Memory B cell (primary cell): Measurements from ENCODE around the gene MAN2C1.
A peak's percentile ranks its signal among the peaks of the same experiment; 100 is the strongest.
"Not testable (repeated sequence)": the region's sequence is repeated elsewhere in the genome, so short reads cannot be mapped to it uniquely, and the experiment has no call there.

ENCODE experiments used
- ATAC-seq: fragments of 150-1000 bp; cut with Tn5 transposase; 2 replicates; pipeline ENCODE4 v1.10.0; 2021; ENCODE audit warnings: low read depth, mild to moderate bottlenecking, moderate library complexity
- DNase-seq, 2 donors: peaks; one replicate each; pipeline ENCODE4 v3.0.0; 2022; ENCODE audit warnings: low spot score in 2 of 2
- H3K27ac Mint-ChIP-seq: one replicate; pipeline ENCODE4 v1.8.0; 2022; ENCODE audit warnings: mild to moderate bottlenecking, moderate library complexity, mixed read lengths
- H3K27me3 Mint-ChIP-seq: one replicate; pipeline ENCODE4 v1.8.0; 2022; ENCODE audit warnings: mixed read lengths
- H3K36me3 Mint-ChIP-seq: one replicate; pipeline ENCODE4 v1.8.0; 2022; ENCODE audit warnings: mild to moderate bottlenecking, mixed read lengths
- H3K4me1 Mint-ChIP-seq: one replicate; pipeline ENCODE4 v1.8.0; 2022; ENCODE audit warnings: mixed read lengths
- H3K4me3 Mint-ChIP-seq: one replicate; pipeline ENCODE4 v1.8.0; 2022; ENCODE audit warnings: mild to moderate bottlenecking, moderate library complexity, mixed read lengths
- H3K9me3 Mint-ChIP-seq: one replicate; pipeline ENCODE4 v1.8.0; 2022; ENCODE audit warnings: mixed read lengths

The MAN2C1 gene

DNA sequence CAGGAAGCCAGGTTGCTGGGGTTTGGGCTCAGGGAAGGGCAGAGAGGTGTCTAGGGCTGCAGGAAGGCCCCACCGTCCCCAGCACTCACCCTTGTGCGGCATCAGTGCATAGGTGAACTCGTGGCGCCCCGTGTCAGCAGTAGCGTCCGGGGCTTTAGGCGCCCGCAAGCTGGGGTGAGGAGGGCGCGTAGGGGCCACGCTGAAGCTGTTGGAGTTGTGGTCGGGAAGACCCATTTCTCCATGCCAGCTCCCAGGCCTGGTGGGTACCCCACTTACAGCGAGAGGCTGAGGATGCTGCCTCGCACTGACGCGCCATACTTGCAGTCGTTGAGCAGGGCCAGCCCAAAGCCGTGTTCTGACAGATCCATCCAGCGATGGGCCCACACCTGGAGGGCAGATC, 11.9 kb downstream of the MAN2C1 start:
- Mint-ChIP-seq H3K4me3 (no peak overlapping the region), H3K36me3 (peaks cover 18% of the 10 kb centered on the region), H3K27me3 (no peaks in the 10 kb centered on the region), H3K9me3 (no peaks in the 10 kb centered on the region), H3K4me1 (no peaks in the 10 kb centered on the region), H3K27ac (peak overlapping the region; percentile 31)
- no peak for DNase-seq
- ATAC-seq, result no peak

DNA sequence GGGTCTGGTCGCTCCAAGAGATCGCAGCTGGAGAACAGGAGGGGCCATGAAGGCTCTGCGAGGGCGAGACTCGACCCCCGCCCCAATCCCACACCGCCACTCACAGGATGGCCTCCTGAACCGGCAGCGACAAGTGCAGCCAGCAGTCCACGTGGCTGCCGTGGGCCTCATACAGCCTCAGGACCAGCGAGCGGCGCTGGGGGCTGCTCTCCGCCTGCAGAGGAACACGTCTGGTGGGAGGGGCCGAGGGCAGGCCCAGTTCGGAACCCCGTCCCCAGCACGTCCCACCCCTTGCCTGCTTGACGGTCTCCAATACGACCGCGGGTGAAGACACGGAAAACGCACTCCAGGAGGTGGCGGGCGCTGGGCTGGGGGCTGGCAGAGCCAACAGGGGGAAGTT, 12.4 kb downstream of the MAN2C1 start:
- Mint-ChIP-seq H3K4me1 (no peaks in the 10 kb centered on the region), H3K9me3 (no peaks in the 10 kb centered on the region), H3K4me3 (no peak overlapping the region), H3K27ac (peak overlapping the region; percentile 31), H3K36me3 (peaks cover 18% of the 10 kb centered on the region), H3K27me3 (no peaks in the 10 kb centered on the region)
- DNase-seq (no peak), ATAC-seq (no peak)

DNA sequence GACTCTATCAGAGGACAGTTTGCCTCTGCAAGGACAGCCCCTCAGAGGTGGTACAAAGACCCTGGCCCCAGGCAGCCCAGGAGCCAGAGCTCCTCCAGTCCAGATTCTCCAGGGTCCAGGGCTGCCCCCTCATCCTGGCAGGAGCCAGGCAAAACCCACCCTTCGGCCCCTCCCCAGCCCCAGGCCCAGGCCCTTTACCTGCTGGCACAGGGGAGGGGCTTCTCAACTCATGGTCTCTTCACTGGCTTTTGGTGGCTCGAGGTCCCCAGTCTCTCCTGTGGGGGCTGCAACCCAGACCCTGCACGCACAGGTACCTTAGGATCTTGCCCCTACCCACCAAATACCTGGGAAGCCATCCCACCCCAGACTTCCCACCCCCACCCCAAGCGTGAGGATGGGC, 13.0 kb downstream of the MAN2C1 start:
- DNase-seq (no peak), ATAC-seq (no peak)
- no peaks in the 10 kb centered on the region for H3K9me3 Mint-ChIP-seq
- H3K36me3 Mint-ChIP-seq, result peaks cover 14% of the 10 kb centered on the region
- H3K4me1 Mint-ChIP-seq, result peaks cover 4% of the 10 kb centered on the region
- no peak overlapping the region for H3K4me3 Mint-ChIP-seq
- H3K27me3 Mint-ChIP-seq, result no peaks in the 10 kb centered on the region
- H3K27ac Mint-ChIP-seq, result no peak overlapping the region

DNA sequence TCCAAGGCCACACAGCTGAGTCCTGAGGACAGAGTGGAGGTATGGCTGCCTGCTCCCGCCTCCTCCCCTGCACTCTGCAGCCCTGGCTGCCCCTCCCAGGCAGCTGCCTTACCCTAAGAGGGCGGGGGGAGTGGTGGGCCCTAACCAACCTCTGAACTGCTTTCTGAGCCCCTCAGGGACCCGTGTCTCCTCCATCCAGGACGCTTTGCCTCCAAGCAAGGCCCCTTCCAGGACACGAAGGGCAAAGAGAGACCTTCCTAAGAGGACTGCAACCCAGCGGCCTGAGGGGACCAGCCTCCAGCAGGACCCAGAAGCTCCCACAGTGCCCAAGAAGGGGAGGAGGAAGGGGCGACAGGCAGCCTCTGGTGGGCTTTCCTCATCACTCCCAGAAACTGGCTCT, 14.0 kb downstream of the MAN2C1 start:
- H3K27me3 Mint-ChIP-seq, result no peaks in the 10 kb centered on the region

DNA sequence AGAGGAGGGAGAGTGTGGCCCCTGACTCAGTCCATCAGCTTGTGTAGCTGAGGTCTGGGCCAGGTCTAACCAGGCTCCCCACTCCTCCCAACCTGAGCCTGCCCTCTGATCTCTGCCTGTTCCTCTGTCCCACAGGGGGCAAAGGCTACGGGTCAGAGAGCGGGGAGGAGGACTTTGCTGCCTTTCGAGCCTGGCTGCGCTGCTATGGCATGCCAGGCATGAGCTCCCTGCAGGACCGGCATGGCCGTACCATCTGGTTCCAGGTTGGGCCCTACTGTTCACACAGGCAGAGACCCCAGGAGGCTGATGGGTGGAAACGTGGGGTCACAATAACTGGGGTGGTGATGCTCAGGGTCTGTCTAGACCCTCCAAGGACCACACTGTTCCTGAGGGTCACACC, 14.8 kb downstream of the MAN2C1 start:
- H3K27me3 Mint-ChIP-seq, result no peaks in the 10 kb centered on the region
- ATAC-seq (no peak), DNase-seq (no peak)
- H3K9me3 Mint-ChIP-seq, result peaks cover 5% of the 10 kb centered on the region
- H3K36me3 Mint-ChIP-seq, result peaks cover 14% of the 10 kb centered on the region
- no peak overlapping the region for H3K27ac Mint-ChIP-seq
- H3K4me3 Mint-ChIP-seq, result no peak overlapping the region
- peaks cover 11% of the 10 kb centered on the region for H3K4me1 Mint-ChIP-seq

More for the DNA sequence above, 14.0 kb downstream of the MAN2C1 start:
- H3K9me3 Mint-ChIP-seq, result peaks cover 5% of the 10 kb centered on the region
- peaks cover 14% of the 10 kb centered on the region for H3K36me3 Mint-ChIP-seq
- H3K4me1 Mint-ChIP-seq, result peaks cover 11% of the 10 kb centered on the region
- H3K27ac Mint-ChIP-seq, result peak overlapping the region; percentile 56
- no peak overlapping the region for H3K4me3 Mint-ChIP-seq
- ATAC-seq (no peak), DNase-seq (no peak)

DNA sequence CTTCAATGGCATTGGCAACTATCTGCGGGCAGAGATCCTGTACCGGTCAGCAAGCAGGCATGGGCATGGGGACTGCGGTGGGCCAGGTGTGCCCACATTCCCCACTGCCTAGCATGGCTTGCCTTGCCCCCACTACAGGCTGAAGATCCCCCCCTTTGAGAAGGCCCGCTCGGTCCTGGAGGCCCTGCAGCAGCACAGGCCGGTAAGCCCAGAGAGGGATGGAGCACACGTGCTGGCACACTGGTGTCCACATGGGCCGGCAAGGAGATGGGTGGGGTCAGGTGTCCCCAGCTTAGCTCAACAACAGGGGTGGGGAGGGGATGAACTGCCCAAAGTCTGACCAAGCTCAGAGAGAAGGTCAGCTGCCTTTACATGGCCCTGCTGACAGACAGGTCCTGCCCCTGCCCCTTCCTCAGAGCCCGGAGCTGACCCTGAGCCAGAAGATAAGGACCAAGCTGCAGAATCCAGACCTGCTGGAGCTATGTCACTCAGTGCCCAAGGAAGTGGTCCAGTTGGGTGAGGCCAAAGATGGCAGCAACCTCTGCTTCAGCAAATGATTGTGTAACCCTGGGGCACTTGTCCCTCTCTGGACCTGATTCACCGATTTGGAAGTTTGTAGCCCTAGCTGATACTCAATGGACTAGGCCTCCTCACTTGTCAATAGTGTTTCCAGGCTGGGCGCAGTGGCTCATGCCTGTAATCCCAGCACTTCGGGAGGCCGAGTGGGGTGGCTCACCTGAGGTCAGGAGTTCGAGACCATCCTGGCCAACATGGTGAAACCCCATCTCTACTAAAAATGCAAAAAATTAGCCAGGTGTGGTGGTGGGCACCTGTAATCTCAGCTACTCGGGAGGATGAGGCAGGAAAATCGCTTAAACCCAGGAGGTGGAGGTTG, 16.0 kb downstream of the MAN2C1 start:
- Mint-ChIP-seq H3K4me1 (peaks cover 14% of the 10 kb centered on the region), H3K36me3 (peaks cover 12% of the 10 kb centered on the region), H3K9me3 (peaks cover 5% of the 10 kb centered on the region), H3K4me3 (no peak overlapping the region), H3K27me3 (no peaks in the 10 kb centered on the region), H3K27ac (peak overlapping the region; percentile 99)
- no peak for ATAC-seq
- DNase-seq, result no peak

DNA sequence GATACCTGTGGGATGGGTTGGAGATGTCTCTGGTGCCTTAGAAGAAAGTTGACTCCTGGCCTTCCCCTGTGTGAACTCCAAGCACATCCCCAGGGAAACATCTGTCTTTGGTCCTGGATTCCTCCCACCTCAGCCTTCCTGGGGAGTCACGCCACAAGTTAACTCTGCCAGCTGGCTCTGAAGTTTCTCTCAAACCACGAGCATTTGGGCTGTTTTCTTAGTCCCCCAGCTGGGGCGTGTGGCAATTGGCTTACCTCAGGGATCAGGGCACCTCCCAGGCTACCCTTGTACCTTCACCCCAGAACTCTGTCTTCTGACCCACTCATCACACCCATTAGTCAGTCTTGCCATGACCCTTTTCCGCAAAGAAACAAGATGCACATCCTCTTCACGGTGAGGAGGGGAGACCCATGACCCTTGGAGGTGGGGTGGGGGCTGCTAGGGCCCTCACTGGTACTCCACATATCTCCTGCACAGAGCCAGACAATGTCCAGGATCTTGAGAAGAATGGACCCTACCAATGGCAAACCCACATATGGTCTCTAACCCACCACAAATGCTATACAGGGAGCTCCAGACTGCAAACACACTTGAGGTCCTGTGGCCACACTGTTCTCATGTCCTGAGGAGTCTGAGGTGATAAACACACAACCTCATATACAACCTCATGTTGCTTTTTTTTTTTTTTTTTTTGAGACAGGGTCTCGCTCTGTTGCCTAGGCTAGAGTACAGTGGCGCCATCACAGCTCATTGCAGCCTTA, 17.6 kb downstream of the MAN2C1 start:
- H3K27me3 Mint-ChIP-seq, result no peaks in the 10 kb centered on the region
- H3K9me3 Mint-ChIP-seq, result peaks cover 5% of the 10 kb centered on the region
- H3K4me1 Mint-ChIP-seq, result peaks cover 23% of the 10 kb centered on the region
- peaks cover 7% of the 10 kb centered on the region for H3K36me3 Mint-ChIP-seq
- peak overlapping the region; percentile 99 for H3K27ac Mint-ChIP-seq
- DNase-seq (no peak), ATAC-seq (no peak)
- no peak overlapping the region for H3K4me3 Mint-ChIP-seq

DNA sequence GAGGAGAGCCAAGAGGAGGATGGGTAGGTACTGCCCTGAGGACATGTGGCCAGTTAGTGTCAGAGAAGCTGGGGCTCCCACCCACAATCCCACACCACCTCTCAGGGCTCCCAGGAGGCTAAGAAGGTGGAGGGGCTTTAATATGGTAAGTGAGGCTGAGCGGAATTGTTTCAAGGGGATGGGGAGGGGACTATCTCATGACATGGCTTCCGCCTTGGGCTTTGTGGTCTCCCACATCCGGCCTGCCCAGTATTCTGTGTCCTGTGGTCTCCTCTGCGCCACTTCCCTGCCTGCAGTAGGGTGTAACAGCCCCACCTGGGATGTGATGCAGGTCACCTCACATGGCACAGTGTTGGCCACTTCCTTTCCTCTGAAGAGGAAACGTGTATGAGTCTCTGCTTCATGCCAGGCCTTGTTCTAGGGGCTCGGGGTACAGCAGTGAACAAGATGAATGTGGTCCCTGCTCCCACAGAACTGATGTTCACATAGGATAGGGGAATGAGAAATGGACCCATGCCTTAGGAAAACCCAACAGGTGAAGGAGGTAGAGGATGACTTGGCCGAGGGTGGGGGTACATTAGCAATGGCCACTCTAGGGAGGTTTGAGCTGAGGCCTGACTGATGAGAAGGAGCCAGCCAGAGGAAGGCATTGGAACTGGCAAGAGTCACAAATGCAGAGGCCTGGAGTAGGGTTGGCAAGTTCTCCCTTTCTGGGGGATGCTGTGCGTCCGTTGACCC, 18.4 kb downstream of the MAN2C1 start:
- Mint-ChIP-seq H3K9me3 (peaks cover 5% of the 10 kb centered on the region), H3K4me1 (peaks cover 27% of the 10 kb centered on the region), H3K27ac (peak overlapping the region; percentile 99), H3K27me3 (no peaks in the 10 kb centered on the region), H3K4me3 (peak overlapping the region; percentile 67), H3K36me3 (peaks cover 5% of the 10 kb centered on the region)
- DNase-seq, result peak; percentile 80 to 89
- ATAC-seq, result peak; percentile 67

DNA sequence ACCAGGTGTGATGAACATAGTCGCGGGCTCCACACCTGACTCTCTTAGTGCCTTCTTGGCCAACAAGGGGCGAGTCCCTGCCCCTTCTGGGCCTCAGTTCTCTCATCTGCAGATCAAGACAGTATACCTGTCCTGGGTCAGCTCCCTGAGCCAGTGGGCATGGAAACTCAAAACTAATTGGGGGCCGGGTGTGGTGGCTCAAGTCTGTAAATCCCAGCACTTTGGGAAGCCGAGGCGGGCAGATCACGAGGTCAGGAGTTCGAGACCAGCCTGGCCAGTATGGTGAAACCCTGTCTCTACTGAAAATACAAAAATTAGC, 19.1 kb downstream of the MAN2C1 start:
- peak overlapping the region; percentile 67 for H3K4me3 Mint-ChIP-seq
- H3K36me3 Mint-ChIP-seq, DNase-seq, ATAC-seq, H3K9me3 Mint-ChIP-seq, H3K27me3 Mint-ChIP-seq: not testable (repeated sequence)
- H3K27ac Mint-ChIP-seq, result peak overlapping the region; percentile 99
- peaks cover 27% of the 10 kb centered on the region for H3K4me1 Mint-ChIP-seq

DNA sequence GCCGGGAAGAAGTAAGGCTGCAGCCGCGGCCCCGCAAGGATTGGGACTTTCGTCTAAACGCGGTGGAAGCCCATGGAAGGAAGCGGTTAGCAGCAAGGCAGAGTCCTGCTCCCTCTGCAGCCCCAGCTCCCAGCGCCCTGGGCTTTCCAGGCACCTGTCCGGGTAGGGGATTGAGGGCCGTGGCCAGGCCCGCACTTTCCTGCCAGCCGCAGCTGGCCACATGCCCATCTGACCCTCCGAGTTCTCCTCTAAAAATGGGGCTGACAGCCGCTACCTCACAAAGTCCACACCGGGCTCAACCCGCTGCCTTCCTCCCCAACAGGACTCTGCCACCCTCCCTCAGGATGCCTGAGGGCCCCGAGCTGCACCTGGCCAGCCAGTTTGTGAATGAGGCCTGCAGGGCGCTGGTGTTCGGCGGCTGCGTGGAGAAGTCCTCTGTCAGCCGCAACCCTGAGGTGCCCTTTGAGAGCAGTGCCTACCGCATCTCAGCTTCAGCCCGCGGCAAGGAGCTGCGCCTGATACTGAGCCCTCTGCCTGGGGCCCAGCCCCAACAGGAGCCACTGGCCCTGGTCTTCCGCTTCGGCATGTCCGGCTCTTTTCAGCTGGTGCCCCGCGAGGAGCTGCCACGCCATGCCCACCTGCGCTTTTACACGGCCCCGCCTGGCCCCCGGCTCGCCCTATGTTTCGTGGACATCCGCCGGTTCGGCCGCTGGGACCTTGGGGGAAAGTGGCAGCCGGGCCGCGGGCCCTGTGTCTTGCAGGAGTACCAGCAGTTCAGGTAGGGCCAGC, 19.7 kb downstream of the MAN2C1 start:
- ATAC-seq (no peak), DNase-seq (peak in 1 of 2 donors; percentile 38)
- H3K36me3 Mint-ChIP-seq, result peaks cover 3% of the 10 kb centered on the region
- H3K27me3 Mint-ChIP-seq, result no peaks in the 10 kb centered on the region
- H3K27ac Mint-ChIP-seq, result peak overlapping the region; percentile 99
- H3K4me3 Mint-ChIP-seq, result peak overlapping the region; percentile 73
- peaks cover 30% of the 10 kb centered on the region for H3K4me1 Mint-ChIP-seq
- H3K9me3 Mint-ChIP-seq, result peaks cover 5% of the 10 kb centered on the region

DNA sequence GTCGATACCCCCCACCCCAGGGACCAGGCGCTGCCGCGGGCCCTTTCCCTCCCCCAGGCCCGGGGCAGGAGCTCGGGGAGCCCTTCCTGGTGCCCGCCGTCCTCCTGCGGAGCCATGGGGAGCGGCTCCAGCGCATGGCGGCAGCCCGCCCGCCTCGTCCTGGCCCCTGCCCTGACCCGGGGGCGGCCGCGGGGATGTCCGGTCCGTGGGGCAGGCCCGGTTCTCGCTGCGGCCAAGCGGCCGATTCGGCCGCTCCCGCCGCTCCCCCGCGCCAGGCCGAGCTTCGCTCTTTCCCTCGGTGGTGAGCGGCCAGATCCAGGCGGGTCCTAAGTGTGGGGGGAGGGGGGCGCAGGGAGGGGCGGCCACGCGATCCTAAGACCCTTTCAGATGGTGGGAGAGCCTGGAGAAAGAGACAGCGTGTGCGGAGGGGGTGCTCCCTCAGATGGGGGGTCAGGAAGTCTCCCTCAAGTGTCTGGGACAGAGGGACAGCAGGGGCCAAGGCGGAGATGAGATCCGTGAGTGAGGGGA, 20.3 kb downstream of the MAN2C1 start:
- Mint-ChIP-seq H3K36me3 (peaks cover 3% of the 10 kb centered on the region), H3K9me3 (peaks cover 5% of the 10 kb centered on the region), H3K4me3 (peak overlapping the region; percentile 89), H3K27me3 (no peaks in the 10 kb centered on the region), H3K4me1 (peaks cover 30% of the 10 kb centered on the region), H3K27ac (peak overlapping the region; percentile 99)
- DNase-seq (no peak), ATAC-seq (no peak)

DNA sequence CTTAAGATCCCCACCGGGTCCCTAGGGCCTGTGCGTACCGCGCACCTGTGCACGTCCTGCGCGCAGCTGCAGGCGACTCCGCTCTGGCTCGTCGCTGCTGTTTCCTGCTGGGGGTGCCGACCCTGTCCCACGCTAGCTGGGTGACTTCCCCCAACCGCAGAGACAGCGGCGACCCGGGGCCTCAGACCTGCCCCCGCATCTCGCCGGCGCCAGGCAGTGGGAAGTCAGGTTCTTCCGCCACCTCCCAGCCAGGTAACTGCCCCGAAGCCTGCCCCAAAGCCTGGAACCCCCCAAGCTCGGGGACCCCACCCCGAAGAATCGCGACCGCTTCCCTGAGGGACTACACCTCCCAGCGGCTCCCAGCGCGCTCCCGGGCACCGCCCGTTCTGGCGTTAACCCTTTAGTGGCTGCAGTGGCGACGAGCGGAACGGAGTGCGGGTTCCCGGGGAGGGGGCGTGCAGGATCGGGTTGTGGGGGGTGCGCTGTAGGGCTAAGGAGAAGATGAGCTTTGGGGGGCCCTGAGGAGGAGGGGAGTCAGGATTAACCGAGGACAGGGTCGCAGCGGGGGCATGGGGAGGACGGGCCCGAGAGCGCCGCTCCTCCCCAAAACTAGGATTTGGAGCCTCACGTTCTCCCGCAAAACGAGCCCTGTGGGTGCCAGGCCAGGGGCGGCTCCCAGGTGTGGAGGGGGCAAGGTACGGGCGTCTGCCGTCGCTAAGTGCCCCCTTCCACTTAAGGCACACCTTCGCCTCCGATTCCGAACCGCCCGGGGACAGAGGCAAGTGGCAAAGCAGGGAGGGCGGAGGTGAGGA, 21.0 kb downstream of the MAN2C1 start:
- peak overlapping the region; percentile 89 for H3K4me3 Mint-ChIP-seq

More for the DNA sequence above, 21.0 kb downstream of the MAN2C1 start:
- Mint-ChIP-seq H3K36me3 (peaks cover 3% of the 10 kb centered on the region), H3K27ac (peak overlapping the region; percentile 99), H3K27me3 (no peaks in the 10 kb centered on the region), H3K4me1 (peaks cover 30% of the 10 kb centered on the region), H3K9me3 (peaks cover 5% of the 10 kb centered on the region)
- peak; percentile 75 for ATAC-seq
- peak; percentile 88 to 89 for DNase-seq
